Chondrocyte (in vitro differentiated cells): Measurements from ENCODE around the gene KLHL15. TPM values are rescaled to one million over a fixed set of nuclear protein-coding genes. Genes with fewer than 3 reads are reported as not detected.
"Not testable (repeated sequence)": the region's sequence is repeated elsewhere in the genome, so short reads cannot be mapped to it uniquely, and the experiment has no call there.

Experiments used
- DNase-seq: peaks from one replicate; pipeline ENCODE4 v3.0.0; 2021; ENCODE audit warnings: mixed read lengths, low spot score
- H3K27ac Mint-ChIP-seq: one replicate; pipeline ENCODE4 v1.8.0; 2021; ENCODE audit warnings: mild to moderate bottlenecking, moderate library complexity, mixed read lengths; ENCODE audit not compliant: unreplicated experiment
- H3K27me3 Mint-ChIP-seq: 2 replicates; pipeline ENCODE4 v1.8.0; 2021; ENCODE audit warnings: low read depth, mixed read lengths
- H3K36me3 Mint-ChIP-seq: 2 replicates; pipeline ENCODE4 v1.8.0; 2021; ENCODE audit warnings: low read depth, mixed read lengths
- H3K4me1 Mint-ChIP-seq: 2 replicates; pipeline ENCODE4 v1.8.0; 2021; ENCODE audit warnings: low read depth, mild to moderate bottlenecking, mixed read lengths
- H3K4me3 Mint-ChIP-seq: one replicate; pipeline ENCODE4 v1.8.0; 2021; ENCODE audit warnings: mild to moderate bottlenecking, moderate library complexity, mixed read lengths; ENCODE audit not compliant: unreplicated experiment
- H3K9me3 Mint-ChIP-seq: 2 replicates; pipeline ENCODE4 v1.8.0; 2021; ENCODE audit warnings: low read depth, mixed read lengths
- total RNA-seq: library from RNA; stranded (reverse); gene quantifications from 3 replicates; pipeline ENCODE4 v1.2.1, GENCODE V29; 2021
- TF ChIP-seq, protein P1 (sequence below): fragments of 200-600 bp; sonication (generic); IDR thresholded peaks from 2 replicates; pipeline ENCODE4 v1.5.0; 2021; ENCODE audit warnings: antibody characterized with exemption, mild to moderate bottlenecking, moderate library complexity

KLHL15 gene
- total RNA-seq, 1 donor from 2014 or later: 13.9 TPM

DNA sequence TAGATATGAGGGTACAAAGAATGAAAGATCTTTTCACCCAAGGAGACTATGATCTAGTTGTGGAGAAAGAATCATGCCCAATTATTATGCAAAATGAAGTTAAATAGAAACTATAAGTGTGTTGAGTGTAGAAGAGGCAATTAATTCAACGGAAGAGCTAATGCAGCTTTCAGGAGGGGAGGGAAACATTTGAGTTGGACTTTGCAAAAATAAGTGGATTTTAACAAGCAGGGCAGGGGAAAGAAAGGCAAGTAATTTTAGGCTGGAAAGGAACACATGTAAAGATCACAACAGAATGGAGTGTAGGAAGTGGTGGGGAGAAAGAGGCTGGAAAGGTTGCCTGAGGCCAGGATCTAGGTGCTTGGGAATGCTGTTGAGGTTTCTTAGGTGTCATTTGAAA is 44.1 kb downstream of the KLHL15 start:
- no peak for DNase-seq
- Mint-ChIP-seq H3K27me3 (no peaks in the 10 kb centered on the region), H3K9me3 (no peaks in the 10 kb centered on the region), H3K4me1 (peaks cover 30% of the 10 kb centered on the region), H3K27ac (no peak overlapping the region), H3K36me3 (peaks cover 23% of the 10 kb centered on the region), H3K4me3 (no peak overlapping the region)
- TF ChIP-seq, protein P1, sequence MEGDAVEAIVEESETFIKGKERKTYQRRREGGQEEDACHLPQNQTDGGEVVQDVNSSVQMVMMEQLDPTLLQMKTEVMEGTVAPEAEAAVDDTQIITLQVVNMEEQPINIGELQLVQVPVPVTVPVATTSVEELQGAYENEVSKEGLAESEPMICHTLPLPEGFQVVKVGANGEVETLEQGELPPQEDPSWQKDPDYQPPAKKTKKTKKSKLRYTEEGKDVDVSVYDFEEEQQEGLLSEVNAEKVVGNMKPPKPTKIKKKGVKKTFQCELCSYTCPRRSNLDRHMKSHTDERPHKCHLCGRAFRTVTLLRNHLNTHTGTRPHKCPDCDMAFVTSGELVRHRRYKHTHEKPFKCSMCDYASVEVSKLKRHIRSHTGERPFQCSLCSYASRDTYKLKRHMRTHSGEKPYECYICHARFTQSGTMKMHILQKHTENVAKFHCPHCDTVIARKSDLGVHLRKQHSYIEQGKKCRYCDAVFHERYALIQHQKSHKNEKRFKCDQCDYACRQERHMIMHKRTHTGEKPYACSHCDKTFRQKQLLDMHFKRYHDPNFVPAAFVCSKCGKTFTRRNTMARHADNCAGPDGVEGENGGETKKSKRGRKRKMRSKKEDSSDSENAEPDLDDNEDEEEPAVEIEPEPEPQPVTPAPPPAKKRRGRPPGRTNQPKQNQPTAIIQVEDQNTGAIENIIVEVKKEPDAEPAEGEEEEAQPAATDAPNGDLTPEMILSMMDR: no peak

DNA sequence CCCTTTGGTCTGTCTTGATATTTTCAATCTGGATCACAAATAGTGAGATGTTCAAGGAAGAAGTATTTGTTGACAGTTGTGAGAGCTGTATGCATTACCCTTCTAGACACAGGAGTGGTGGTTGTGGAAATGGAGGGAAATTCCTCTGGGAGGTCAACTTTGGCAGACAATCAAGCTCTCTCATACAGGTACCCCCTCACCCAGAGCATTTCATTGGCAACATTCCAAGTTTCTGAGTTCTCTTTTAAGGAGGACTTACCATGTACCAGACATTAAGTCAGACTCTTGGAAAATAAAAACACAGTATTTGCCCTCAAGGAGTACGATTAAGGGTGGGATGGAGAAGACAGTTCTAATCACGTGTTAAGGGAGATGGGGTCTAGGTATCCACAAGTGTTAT is 45.3 kb downstream of the KLHL15 start:
- Mint-ChIP-seq H3K4me1 (peaks cover 33% of the 10 kb centered on the region), H3K9me3 (no peaks in the 10 kb centered on the region), H3K27ac (no peak overlapping the region)

DNA sequence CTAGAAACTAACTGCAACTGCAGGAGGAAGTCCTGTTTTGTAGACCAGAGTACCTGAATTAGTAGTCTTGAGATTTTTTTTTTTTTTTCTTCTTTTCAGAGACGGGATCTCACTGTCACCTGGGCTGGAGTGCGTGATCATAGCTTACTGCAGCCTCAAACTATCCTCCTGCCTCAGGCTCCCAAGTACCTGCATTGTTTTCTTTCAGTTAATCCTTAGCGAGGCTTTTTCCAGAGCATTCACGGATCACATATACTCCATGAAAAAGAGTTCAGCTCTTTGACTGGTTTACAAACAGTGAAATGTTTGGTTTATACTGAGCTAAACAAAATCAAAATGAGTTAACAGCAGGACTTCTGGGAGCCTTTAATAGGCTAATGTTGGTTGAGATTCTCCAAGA is 45.8 kb downstream of the KLHL15 start:
- Mint-ChIP-seq H3K9me3 (no peaks in the 10 kb centered on the region), H3K36me3 (peaks cover 13% of the 10 kb centered on the region), H3K27ac (no peak overlapping the region)

More for the DNA sequence above, 45.3 kb downstream of the KLHL15 start:
- Mint-ChIP-seq H3K4me3 (no peak overlapping the region), H3K27me3 (no peaks in the 10 kb centered on the region), H3K36me3 (peaks cover 13% of the 10 kb centered on the region)
- TF ChIP-seq, protein P1: no peak
- DNase-seq: no peak

DNA sequence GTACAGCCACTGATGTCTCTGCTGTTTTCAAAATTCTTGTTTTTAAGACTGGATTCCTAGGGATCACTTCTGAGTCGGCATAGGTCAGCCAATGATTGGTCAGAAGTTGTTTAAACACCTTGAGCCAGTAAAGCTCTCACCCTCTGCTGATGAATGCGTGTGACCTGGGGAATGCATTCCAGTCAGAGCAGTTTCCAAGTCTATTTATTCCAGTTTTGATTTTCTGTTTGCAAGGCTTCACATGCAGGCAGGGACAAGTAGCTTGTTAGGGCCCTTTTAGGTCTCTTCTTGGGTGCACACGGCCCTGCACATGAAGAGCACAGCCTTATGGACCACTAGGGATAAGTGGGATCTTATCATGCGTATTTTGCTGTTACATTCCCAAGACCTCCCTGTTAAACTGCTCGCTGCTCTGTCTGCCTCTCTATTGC is 47.0 kb downstream of the KLHL15 start:
- Mint-ChIP-seq H3K36me3 (peaks cover 11% of the 10 kb centered on the region), H3K4me3 (no peak overlapping the region), H3K27me3 (no peaks in the 10 kb centered on the region), H3K27ac (peak overlapping the region; percentile 60), H3K4me1 (peaks cover 33% of the 10 kb centered on the region), H3K9me3 (no peaks in the 10 kb centered on the region)
- DNase-seq: no peak
- TF ChIP-seq, protein P1: no peak

More for the DNA sequence above, 45.8 kb downstream of the KLHL15 start:
- Mint-ChIP-seq H3K4me1 (peaks cover 33% of the 10 kb centered on the region), H3K4me3 (no peak overlapping the region), H3K27me3 (no peaks in the 10 kb centered on the region)
- TF ChIP-seq, protein P1: no peak
- no peak for DNase-seq

DNA sequence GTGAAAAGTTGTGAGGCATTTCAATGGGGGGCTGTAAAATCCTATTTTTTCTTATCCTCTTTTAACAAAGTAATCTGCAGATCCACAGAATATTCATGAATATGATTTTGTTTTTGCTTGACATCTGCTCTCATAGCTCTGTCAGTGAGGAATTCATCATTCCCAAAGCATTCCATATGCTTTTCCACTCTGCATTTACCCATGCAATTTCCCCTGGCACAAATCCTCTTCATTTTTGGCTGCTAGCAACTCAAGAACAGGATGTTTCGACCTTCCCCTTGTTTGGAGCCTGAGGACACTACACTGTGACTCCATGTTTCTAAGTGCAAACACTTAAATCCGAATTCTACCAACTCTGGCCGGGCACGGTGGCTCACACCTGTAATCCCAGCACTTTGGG is 48.5 kb downstream of the KLHL15 start:
- H3K9me3 Mint-ChIP-seq: no peaks in the 10 kb centered on the region
- no peaks in the 10 kb centered on the region for H3K27me3 Mint-ChIP-seq
- no peak overlapping the region for H3K27ac Mint-ChIP-seq
- H3K36me3 Mint-ChIP-seq: peaks cover 11% of the 10 kb centered on the region
- DNase-seq: no peak
- no peak overlapping the region for H3K4me3 Mint-ChIP-seq
- TF ChIP-seq, protein P1: no peak
- peaks cover 30% of the 10 kb centered on the region for H3K4me1 Mint-ChIP-seq

DNA sequence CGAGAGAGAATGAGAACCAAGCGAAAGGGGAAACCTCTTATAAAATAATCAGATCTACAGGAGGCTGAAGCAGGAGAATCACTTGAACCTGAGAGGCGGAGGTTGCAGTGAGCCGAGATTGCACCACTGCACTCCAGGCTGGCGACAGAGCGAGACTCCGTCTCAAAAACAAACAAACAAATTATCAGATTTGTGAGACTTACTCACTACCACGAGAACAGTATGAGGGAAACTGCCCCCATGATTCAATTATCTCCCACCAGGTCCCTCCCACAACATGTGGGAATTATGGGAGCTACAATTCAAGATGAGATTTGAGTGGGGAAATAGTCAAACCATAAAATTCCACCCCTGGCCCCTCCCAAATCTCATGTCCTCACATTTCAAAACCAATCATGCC is 61.4 kb downstream of the KLHL15 start:
- not testable (repeated sequence) for DNase-seq, H3K9me3 Mint-ChIP-seq, H3K4me1 Mint-ChIP-seq, H3K27ac Mint-ChIP-seq, H3K36me3 Mint-ChIP-seq, H3K4me3 Mint-ChIP-seq, H3K27me3 Mint-ChIP-seq
